NCI-H460 (cell line): ENCODE data around the gene COMP. TPM values are rescaled to one million over a fixed set of nuclear protein-coding genes. Genes with fewer than 3 reads are reported as not detected.

Experiments
- DNase-seq: peaks from one replicate; pipeline ENCODE4 v3.0.0-alpha.2; 2016; ENCODE audit warnings: low read depth; ENCODE audit errors: extremely low read depth
- total RNA-seq: library from RNA; depleted of rRNA; stranded (reverse); fragments of >200 nt; shearing (Covaris generic); gene quantifications from 2 replicates; pipeline ENCODE4 v1.2.3, GENCODE V29; 2014

Gene COMP
- total RNA-seq, 1 experiment from 2014 or later = not detected

GRCh38 chr19:18772620-18773587, 18.2 kb downstream of the COMP start:
- no peak for DNase-seq

DNA sequence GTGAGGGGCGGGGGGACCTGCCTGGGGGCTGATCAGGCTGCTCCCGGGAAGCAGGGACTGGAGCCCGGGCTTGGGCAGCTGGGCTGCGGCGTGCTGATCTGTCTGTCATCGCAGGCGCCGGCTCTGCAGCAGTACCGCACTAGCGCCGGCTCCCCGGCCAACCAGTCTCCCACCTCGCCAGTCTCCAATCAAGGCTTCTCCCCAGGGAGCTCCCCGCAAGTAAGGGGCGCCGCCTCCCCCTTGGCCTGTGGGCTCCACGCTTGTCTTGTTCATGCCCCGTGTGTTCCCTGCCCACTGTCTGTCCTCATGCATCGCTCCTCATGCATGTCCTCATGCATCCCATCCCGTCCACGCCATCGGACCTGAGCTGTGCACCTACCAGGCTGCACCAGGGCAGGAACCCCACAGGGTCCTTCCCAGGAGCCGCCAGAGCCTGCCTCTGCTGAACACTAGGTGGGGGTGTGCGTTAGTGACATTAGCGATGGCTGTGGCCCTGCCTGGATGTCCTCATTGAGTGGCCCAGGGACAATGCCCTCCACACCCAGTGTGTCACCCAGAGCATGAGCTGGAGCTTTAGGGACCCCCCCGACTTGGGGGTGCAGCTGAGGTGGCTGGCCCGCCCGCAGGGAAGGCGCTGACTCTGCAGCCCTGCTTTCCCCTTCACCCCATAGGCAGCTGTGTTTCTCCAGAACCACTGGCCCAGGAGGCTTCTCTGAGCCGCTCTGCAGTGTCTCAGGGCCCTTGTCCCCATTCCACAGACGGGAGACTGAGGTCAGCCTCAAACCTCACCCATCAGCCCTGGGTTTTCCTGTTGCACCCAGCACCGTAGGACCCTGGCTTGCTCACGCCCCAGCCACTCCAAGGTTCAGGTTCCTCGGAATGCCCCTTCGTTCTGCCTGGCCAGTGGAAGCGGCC, 19.5 kb downstream of the COMP start:
- DNase-seq = no peak

DNA sequence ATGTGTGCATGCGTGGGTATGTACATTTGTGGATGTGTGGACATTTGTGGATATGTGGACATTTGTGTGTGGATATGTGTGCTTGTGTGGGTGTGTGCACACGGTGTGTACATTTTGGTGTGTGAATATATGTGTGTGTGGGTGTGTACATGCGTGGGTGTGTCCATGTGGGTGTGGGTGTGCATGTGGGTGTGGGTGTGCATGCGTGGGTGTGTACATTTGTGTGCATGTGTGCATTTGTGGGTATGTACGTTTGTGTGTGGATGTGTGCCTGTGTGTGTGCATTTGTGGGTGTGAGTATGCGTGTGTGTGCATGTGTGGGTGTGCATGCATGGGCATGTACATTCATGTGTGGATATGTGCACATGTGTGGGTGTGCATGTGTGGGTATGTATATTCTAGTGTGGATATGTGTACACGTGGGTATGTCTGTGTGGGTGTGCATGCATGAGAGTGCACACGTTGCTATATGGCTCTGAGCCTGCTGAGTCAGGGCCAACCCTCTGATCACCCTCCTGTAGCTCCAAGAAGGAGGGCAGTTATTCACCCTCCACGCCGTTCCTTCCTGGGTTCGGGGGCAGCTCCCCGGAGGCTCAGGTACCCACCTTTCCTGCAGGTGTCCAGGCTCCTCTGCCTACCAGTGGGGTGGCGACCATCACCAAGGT, 20.3 kb downstream of the COMP start:
- no peak for DNase-seq

DNA sequence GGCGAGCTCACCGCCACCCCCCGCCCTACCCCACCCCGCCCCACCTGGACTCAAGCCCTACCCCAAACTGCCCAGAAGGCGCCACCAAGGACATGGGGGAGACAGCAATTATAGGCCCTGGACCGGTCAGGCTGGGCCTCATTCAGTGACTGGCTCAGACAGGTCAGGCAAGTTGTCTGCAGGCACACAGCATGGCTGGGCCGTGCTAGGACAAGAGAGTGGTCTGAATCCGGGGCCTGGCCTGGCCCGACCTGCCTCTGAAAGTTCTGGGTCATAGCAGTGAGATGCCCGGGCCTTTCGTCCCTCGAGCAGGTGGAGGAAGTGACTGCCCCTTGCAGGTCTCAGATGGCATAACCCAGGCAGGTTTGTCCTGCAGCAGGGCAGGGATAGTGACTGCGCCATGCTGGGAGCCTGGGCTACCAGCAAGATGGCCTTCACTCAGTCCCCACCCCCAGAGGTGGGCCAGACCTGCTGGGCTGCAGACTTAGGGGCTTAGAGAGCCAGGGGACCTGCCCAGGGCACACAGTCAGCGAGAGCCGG, 21.0 kb downstream of the COMP start:
- no peak for DNase-seq

DNA sequence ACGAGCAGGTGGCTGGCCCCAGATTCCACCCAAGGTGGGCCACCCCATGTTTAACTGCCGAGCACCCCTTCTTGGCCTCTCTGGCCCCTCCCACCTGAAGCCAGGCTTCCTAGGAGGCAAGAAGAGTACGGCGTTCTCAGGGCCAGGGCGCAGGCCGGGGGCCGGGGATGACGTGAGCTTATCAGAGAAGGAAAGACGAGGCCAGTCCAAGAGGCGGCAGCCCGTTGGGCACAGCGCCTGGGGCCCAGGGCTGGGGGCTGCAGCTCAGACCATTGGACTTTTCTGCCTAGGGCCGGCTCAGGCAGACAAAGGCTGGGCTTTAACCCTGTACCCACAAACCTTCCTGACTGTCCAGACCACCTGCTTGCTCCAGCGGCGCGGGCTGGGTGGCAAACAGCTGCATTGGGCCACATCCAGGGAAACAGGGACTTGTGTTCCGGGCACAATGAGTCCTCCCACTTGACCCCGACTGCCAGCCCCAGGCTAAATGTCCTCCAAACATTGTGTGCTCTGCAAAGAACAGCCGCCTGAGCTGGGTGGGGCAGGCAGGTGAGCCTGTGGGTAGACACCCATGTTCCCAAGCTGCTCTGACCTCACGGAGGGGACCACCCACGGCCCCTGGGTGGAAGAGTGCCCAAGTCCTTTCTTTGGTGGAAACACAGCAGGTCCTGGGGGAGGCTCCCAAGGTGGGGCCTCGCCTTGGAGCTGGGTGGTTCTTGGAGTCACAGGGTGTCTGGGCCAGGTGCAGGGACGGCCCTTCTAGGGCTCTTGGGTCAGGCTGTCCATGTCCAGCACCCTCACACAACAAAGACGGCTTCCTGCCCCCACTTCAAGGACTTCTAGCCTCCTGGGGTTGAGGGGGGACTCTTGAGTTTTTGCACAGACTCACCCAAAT, 21.9 kb downstream of the COMP start:
- no peak for DNase-seq

DNA sequence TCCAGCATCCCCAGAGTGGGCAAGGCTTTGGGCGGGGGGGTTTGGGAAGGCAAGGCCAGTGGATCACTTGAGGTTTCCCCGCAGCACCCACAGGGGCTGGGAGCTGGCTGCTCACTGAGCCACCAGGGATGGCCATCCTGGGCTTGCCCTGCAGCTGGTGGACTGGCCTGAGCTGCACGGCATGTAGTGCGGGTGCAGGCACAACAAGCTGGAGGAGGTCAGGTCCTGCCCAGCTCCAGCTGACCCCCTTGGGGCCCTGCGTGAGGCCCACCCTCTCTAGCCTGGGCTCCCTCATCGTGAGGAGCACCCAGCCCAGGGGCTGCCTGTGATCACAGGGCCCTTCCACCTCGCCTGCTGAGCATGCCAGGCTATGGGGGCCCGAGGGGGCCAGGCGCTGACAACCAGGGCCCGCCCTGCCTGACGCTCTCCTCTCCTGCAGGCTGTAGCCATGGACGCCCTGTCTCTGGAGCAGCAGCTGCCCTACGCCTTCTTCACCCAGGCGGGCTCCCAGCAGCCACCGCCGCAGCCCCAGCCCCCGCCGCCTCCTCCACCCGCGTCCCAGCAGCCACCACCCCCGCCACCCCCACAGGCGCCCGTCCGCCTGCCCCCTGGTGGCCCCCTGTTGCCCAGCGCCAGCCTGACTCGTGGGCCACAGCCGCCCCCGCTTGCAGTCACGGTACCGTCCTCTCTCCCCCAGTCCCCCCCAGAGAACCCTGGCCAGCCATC, 22.9 kb downstream of the COMP start:
- DNase-seq = no peak

DNA sequence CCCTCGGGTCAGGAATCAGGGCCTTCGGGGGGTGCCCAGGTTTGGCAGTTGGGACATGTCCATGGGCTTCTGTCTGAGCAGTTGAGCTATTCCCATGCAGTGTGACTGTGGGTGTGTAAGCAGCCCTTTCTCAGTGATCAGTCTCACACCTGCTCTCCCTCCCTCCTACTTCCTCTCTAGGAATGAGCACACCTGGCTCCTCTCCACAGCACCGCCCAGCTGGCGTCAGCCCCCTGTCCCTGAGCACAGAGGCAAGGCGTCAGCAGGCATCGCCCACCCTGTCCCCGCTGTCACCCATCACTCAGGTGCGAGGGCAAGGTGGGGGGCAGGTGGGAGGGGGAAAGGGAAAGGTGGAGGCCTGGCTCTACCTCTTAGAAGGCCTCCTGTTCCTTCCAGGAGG, 25.9 kb downstream of the COMP start:
- no peak for DNase-seq

DNA sequence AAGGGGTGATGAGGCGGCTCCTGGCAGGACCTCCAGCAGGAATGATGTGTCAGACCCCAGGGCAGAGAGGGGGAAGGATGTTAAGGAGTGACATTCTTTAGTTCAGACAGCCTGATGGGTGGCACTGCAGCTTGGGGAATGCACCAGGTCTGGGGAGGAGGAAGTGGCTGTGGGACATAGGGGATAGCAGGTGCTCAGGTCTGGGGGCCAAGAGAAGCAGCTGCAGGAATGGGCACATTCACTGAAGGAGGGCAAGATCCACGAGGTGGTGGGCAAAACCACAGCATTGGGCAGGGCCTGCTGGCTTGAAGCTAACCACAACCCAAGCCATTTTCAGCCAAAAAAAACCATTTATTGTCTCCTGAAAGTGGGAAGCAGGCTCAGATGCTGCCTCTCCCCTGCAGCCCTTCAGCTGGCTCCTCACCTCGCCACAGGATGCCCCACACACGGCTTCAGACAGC, 26.5 kb downstream of the COMP start:
- no peak for DNase-seq

DNA sequence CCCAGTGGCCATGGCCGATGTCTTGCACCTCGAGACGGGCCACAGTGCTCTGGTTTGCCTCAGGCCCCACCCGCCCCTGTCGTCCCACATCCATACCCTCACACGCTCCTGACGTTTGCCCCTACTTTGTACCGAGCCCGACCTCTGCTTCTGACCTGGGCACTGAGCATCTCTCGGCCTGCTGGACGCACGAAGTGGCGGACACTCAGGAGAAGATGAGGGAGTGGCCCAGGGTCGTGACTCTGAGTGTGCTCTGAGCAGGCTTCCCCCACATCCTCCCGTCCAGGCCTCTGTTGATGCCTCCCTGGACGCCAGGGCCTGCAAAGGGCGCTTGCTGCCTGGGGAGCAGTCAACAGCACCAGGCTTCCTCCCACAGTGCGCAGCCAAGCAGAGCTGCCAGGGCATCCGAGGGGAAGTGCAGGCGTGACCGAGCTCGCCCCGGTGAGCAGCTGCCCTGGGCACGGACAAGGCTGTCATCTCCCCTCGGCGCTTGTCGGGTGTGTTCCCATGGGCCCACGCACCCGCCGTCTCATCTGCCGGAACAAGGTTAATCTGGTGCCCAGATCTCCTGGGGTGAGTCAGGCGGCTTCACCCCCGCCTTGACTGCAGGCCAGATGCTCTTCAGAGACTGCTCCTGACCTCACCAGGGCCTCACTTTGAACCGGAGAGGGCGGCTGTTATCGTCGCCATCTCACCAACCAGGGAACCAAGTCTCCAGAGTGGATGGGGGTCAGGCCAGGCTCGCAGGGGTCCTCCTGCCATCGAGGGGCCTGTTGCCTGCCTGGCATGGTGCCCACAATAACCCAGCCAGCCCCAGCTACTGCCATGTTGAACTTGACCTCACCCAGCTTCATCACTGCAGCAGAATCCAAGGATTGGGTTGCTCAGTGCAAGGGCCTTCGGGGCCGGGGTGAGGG, 27.2 kb downstream of the COMP start:
- no peak for DNase-seq

GRCh38 chr19:18762125-18763023, 28.7 kb downstream of the COMP start:
- DNase-seq = no peak

DNA sequence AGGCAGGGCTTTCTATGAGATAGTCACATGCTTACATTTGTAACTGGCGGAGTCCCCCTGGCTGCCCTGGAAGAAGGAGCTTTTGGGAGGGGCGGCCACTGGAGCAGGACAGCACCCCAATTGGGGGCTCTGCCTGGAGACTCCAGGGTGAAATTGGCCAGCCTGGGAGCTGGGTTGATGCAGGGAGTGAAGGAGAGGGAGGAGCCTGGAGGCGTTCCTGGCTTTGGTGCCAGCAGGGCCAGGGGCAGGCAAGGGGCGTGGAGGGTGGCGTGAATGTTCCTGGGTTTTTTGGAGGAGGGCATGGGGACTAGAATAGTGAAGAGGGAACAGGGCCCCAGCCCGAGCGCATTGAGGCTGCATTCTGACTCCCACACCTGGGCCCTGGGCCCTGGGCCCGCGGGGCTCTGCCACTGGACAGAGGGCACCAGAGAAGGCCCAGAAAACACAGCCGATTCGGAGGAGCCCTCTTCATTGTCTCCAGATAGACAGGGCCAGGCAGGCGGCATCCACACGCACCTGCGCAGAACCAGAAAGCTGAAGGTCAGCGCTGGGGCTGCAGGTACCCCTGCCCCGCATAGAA, 29.5 kb downstream of the COMP start:
- no peak for DNase-seq

GRCh38 chr19:18760440-18761383, 30.4 kb downstream of the COMP start:
- DNase-seq = no peak

- no peak for DNase-seq
These were observed 31.1 kb downstream of the COMP start for GRCh38 chr19:18759995-18760426.

DNA sequence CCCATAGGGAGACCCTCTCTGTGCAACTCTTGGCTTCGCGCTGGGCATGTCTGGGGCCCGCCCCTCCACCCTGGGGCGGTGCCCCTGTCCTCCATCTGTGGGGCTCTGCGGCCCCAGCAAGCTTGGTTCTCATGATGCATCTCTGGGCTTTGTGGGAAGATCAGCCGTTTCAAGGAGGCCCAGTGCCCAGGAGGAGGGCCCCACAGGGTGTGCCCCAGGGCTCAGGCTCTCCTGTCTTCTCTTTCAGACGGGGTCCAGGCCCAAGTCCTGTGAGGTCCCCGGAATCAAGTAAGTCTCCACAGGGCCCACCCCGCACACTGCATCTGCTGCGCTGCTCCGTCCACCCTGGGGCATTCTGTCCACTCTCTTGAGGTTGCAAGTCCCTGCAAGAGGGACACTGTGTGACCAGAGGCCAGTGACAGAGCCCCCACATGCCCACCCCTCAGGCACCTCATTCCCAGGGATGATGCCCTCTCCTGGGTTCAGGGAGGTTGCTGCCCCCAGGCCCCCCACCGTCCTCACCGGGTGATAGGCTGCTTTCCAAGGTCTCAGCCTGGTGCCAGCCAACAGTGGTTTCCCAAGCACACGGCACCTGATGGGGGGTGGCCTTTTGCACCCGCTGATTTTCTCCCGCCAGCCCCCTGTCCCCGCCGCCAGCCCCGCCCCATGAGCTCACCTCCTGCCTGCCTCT, 31.7 kb downstream of the COMP start:
- no peak for DNase-seq

- DNase-seq = no peak
These were observed 34.2 kb downstream of the COMP start for GRCh38 chr19:18756896-18757295.
